EH (cell line): ENCODE measurements around the gene PROSER2.

Source experiments
- DNase-seq: peaks from one replicate; pipeline ENCODE4 v3.0.0-alpha.2; 2015; ENCODE audit warnings: low read depth

PROSER2 gene

DNA sequence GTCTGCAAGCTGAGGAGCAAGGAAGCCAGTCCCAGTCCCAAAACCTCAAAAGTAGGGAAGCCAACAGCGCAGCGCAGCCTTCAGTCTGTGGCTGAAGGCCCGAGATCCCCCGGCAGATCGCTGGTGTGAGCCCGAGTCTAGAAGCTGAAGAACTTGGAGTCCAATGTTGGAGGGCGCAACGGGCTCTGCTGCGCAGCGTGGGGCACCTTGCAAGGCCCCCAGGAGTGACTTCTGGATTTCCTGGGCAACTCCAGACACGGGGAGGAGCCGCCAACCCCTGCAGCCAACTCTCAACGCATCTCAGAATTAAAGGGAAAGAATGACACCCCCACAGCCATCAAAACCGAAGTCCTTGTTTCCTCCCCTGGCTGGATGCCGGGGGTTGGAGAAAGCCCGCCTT, 18.8 kb upstream of the PROSER2 start:
- DNase-seq: no peak

DNA sequence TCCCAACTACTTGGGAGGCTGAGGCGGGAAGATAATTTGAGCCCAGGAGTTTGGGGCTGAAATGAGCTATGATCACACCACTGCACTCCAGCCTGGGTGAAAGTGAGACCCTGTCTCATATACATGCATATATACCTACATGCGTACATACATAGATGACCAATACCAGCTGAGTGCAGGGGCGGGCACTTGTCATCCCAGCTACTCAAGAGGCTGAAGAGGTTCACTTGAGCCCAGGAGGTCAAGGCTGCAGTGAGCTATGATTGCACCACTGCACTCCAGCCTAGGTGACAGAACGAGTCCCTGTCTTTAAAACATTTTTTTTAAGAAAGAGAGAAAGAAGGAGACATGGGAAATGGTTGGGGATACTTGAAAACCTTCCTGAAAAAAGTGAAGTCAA, 17.4 kb upstream of the PROSER2 start:
- no peak for DNase-seq

GRCh38 chr10:11806706-11807105, 16.4 kb upstream of the PROSER2 start:
- DNase-seq: no peak

DNA sequence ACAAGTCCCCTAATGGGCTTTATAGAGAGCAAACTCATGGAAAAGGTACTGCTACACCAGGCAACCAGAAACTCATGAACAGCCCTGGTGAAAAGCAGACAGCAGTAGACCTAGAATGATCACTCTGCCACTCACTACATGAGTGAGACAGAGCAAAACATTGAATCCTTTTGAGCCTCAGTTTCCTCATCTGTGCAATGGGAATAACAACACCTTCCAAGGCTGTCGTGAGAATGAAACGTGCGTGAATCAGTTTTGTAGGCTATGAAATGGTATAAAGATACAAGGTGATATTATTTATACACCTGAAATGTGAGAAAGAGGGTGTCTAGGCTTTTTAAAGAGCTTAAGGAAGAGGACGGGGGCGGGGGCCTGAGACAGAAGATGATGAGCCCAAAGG, 14.3 kb upstream of the PROSER2 start:
- no peak for DNase-seq

- peak; percentile 46 for DNase-seq
These were observed 12.8 kb upstream of the PROSER2 start for GRCh38 chr10:11810313-11810766.

- DNase-seq: no peak
These were observed 12.2 kb upstream of the PROSER2 start for GRCh38 chr10:11810973-11811372.

GRCh38 chr10:11813177-11813576, 10.0 kb upstream of the PROSER2 start:
- DNase-seq: no peak

- no peak for DNase-seq
These were observed 9.1 kb upstream of the PROSER2 start for GRCh38 chr10:11813855-11814567.

DNA sequence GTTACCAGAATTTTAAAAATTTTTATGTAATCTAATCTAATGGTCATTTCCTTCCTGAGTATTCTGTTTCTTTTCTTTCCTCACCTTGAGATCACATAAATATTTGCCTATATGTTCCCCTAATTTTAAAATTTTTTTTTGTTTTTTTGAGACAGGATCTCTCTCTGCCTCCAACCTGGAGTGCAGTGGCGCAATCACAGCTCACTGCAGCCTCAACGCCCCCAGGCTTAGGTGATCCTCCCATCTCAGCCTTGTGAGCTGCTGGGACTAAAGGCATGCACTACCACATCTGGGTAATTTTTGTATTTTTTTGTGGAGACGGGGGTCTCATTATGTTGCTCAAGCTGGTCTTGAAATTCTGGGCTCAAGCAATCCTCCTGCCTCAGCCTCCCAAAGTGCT, 4.1 kb upstream of the PROSER2 start:
- no peak for DNase-seq

- peak; percentile 12 for DNase-seq
These were observed 965 bp upstream of the PROSER2 start for GRCh38 chr10:11822026-11822756.

DNA sequence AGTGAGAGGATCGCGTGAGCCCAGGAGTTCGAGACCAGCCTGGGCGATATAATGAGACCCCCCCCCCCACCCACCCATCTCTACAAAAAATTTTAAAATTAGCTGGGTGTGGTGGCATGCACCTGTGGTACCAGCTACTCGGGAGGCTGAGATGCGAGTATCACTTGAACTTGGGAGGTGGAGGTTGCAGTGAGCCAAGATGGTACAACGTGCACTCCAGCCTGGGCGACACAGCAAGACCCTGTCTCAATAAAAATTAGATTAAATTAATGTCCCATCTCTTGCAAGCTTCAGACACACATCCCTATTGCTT, 391 bp upstream of the PROSER2 start:
- DNase-seq: no peak

GRCh38 chr10:11823989-11824346, 812 bp downstream of the PROSER2 start:
- peak; percentile 32 for DNase-seq

DNA sequence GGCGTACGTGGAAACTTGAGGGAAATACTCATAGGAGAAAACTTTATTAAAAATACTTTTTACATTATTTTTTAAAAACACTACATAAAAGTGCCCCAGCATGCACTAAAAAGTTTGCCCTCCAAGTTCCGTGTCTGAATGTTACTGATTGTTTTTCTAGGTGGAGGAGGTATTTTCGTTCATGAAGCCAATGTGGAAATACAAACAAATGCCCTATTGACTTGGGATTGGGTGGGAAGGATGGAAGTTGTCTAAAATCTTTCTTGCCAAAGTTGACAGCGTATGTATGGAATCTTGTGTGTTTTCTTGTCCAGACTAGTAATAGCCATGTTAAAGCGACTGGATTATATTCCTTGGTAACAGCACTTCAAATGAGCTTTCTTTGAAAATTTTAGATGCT, 1.2 kb downstream of the PROSER2 start:
- DNase-seq: peak; percentile 12

DNA sequence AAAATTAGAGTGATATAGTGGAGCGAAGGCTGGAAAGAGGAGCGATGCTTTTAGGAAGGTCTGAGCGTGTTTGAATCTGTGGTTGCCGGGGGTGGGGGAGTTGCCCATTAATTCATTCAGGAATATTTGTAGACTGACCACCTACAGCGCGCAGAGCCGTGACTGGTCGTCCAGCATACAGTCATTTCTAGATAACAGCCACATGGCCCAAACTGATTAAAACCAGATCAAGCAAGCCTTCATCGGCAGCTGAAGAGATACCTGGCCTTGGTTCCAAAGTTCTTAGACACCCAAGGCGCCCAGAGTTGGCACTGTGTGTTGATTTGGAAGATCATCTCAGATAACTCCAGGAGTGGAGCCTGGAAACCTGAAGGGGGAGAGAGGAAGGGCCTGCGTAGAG, 1.7 kb downstream of the PROSER2 start:
- DNase-seq: no peak

DNA sequence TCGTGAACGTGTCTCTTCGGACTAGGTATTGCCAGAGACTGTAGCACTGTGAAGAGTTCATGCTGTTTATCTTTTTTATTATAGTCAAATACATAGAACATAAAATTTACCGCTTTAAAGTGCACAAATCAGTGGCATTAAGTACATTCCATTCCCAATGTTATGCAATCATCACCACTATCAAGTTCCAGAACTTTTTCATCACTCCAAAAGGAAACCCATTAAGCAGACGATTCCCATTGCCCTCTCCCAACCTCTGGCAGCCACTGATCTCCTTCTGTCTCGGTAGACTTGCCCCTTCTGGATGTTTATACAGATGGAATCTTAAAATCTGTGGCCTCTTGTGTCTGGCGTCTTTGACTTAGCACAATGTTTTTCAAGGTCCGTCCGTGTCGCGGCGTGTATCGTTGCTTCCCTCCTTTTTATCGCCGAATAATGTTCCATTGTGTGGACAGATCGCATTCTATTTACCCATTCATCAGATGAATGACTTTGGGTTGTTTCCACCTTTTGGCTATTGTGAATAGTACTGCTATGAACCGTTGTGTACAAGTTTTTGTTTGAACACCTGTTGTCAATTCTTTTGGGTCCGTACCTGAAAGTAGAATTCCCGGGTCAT, 2.7 kb downstream of the PROSER2 start:
- peak; percentile 26 for DNase-seq

GRCh38 chr10:11827006-11827405, 3.9 kb downstream of the PROSER2 start:
- DNase-seq: no peak

- DNase-seq: no peak
These were observed 4.3 kb downstream of the PROSER2 start for GRCh38 chr10:11827414-11827813.

DNA sequence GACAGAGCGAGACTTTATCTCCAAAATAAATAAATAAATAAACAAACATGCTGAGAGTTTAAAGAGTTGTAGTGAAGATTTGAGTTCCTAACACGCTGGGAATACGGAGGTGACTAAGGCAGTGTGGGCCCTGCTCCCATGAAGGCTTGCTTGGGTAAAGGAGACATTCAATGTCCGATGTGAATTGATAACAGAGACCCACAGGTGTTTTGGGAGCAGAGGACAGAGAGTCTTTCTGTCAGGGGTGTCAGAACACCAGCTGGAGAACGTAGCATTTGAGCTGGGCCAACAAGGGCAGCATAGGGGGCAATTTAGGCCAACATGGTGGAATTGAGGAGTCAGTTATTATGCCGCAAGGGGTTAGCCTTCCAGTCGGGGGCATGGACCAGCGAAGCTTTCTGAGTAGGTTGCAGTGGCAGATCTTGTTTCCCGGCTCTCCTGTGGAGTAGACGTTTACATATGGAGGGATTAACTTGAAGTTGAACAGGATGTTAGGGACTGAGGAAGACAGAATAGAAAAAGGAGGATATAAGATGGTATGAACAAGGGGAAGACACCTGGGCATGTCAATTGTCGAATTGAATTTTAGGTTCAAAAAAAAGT, 5.6 kb downstream of the PROSER2 start:
- no peak for DNase-seq

- no peak for DNase-seq
These were observed 7.8 kb downstream of the PROSER2 start for GRCh38 chr10:11830836-11831519.

DNA sequence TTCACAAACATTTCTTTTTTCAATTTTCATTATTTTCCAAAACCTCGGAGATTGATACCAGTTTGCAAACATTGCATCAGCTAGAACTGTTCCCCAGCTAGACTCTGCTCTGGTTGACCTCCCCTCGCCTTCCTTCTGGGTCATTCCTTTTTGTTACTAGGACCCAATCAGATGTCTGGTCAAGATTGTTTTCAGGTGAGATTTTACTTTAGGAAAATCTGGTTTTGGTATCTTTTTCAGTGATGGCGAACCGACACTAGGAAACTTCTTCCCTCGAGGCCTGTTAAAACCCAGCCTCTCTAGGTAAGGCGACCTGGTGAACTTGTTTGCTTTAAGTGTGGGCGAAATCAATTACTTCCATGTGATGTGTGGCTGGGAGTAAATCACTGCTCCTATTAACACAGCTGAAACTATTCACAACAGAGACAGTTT, 8.4 kb downstream of the PROSER2 start:
- no peak for DNase-seq

- DNase-seq: peak; percentile 4
These were observed 8.9 kb downstream of the PROSER2 start for GRCh38 chr10:11832042-11832441.

DNA sequence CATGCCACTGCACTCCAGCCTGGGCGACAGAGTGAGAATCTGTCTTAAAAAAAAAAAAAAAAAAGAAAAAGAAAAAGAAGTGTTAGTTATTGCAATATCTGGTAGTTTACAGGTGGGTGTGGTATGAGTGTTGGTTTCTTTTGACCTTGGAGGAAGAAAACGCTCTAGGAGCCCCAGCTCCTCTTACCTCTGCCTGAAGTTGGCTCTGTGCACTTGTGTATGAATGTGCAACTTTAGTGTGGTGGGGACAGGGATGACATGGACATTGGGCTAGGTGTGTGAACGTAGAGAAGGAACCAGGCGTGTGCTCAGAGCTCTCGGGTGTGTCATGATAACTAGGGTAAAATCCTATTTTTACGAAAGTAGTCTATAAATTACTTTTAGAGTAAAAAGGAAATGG, 11.9 kb downstream of the PROSER2 start:
- DNase-seq: no peak
